ENCODE data around the gene COA1. TPM values are rescaled to one million over a fixed set of nuclear protein-coding genes. Genes with fewer than 3 reads are reported as not detected.
A peak's percentile ranks its signal among the peaks of the same experiment; 100 is the strongest.

COA1 gene
- total RNA-seq, 1 donor from 2014 or later, result 47.9 TPM

- Histone ChIP-seq H3K27ac (peak overlapping the region; percentile 89), H3K9me3 (no peaks in the 10 kb centered on the region), H3K27me3 (no peaks in the 10 kb centered on the region), H3K4me1 (peaks cover 56% of the 10 kb centered on the region), H3K36me3 (peaks cover 40% of the 10 kb centered on the region), H3K4me3 (no peak overlapping the region)
- TF ChIP-seq CTCF (IDR thresholded peaks at IDR 0.05), result no peak
- ATAC-seq (no peak), DNase-seq (no peak)
- intact Hi-C loops (cut with DNase I), result no loop called here
These were observed 83.6 kb downstream of the COA1 start for GRCh38 chr7:43645699-43646226.

- intact Hi-C loops (cut with DNase I), result no loop called here
- ATAC-seq (no peak), DNase-seq (no peak)
- no peak for TF ChIP-seq CTCF (IDR thresholded peaks at IDR 0.05)
- H3K4me3 ChIP-seq, result no peak overlapping the region
- peaks cover 56% of the 10 kb centered on the region for H3K4me1 ChIP-seq
- H3K27ac ChIP-seq, result no peak overlapping the region
- H3K36me3 ChIP-seq, result peaks cover 48% of the 10 kb centered on the region
- no peaks in the 10 kb centered on the region for H3K27me3 ChIP-seq
- no peaks in the 10 kb centered on the region for H3K9me3 ChIP-seq
These were observed 85.5 kb downstream of the COA1 start for GRCh38 chr7:43643846-43644245.

GRCh38 chr7:43642897-43643630 lies 86.3 kb downstream of the COA1 start:
- Histone ChIP-seq H3K9me3 (no peaks in the 10 kb centered on the region), H3K27me3 (no peaks in the 10 kb centered on the region), H3K4me1 (peaks cover 48% of the 10 kb centered on the region), H3K4me3 (no peak overlapping the region), H3K27ac (no peak overlapping the region), H3K36me3 (peaks cover 48% of the 10 kb centered on the region)
- TF ChIP-seq CTCF (IDR thresholded peaks at IDR 0.05), result no peak
- DNase-seq (no peak), ATAC-seq (no peak)
- intact Hi-C loops (cut with DNase I), result no loop called here

- H3K4me1 ChIP-seq, result peaks cover 32% of the 10 kb centered on the region
- intact Hi-C loops (cut with DNase I), result no loop called here
- DNase-seq, result no peak
- no peaks in the 10 kb centered on the region for H3K9me3 ChIP-seq
- peak overlapping the region; percentile 66 for H3K27ac ChIP-seq
- peaks cover 60% of the 10 kb centered on the region for H3K36me3 ChIP-seq
- TF ChIP-seq CTCF (IDR thresholded peaks at IDR 0.05), result no peak
- ATAC-seq, result no peak
- no peak overlapping the region for H3K4me3 ChIP-seq
- no peaks in the 10 kb centered on the region for H3K27me3 ChIP-seq
These were observed 88.6 kb downstream of the COA1 start for GRCh38 chr7:43640679-43641078.

GRCh38 chr7:43639858-43640491 lies 89.3 kb downstream of the COA1 start:
- peak; percentile 69 for ATAC-seq
- H3K27me3 ChIP-seq, result no peaks in the 10 kb centered on the region
- peaks cover 60% of the 10 kb centered on the region for H3K36me3 ChIP-seq
- peaks cover 27% of the 10 kb centered on the region for H3K4me1 ChIP-seq
- no peak for TF ChIP-seq CTCF (IDR thresholded peaks at IDR 0.05)
- intact Hi-C loops (cut with DNase I), result no loop called here
- peak overlapping the region; percentile 66 for H3K27ac ChIP-seq
- H3K9me3 ChIP-seq, result no peaks in the 10 kb centered on the region
- no peak overlapping the region for H3K4me3 ChIP-seq
- no peak for DNase-seq
